Fibroblast of upper back skin (primary cell): Measurements from ENCODE around the gene ACAD11.
A peak's percentile ranks its signal among the peaks of the same experiment; 100 is the strongest.

Experiments
- DNase-seq: peaks from one replicate; pipeline ENCODE4 v3.0.0-alpha.2; 2013

Gene ACAD11, protein sequence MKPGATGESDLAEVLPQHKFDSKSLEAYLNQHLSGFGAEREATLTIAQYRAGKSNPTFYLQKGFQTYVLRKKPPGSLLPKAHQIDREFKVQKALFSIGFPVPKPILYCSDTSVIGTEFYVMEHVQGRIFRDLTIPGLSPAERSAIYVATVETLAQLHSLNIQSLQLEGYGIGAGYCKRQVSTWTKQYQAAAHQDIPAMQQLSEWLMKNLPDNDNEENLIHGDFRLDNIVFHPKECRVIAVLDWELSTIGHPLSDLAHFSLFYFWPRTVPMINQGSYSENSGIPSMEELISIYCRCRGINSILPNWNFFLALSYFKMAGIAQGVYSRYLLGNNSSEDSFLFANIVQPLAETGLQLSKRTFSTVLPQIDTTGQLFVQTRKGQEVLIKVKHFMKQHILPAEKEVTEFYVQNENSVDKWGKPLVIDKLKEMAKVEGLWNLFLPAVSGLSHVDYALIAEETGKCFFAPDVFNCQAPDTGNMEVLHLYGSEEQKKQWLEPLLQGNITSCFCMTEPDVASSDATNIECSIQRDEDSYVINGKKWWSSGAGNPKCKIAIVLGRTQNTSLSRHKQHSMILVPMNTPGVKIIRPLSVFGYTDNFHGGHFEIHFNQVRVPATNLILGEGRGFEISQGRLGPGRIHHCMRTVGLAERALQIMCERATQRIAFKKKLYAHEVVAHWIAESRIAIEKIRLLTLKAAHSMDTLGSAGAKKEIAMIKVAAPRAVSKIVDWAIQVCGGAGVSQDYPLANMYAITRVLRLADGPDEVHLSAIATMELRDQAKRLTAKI

DNA sequence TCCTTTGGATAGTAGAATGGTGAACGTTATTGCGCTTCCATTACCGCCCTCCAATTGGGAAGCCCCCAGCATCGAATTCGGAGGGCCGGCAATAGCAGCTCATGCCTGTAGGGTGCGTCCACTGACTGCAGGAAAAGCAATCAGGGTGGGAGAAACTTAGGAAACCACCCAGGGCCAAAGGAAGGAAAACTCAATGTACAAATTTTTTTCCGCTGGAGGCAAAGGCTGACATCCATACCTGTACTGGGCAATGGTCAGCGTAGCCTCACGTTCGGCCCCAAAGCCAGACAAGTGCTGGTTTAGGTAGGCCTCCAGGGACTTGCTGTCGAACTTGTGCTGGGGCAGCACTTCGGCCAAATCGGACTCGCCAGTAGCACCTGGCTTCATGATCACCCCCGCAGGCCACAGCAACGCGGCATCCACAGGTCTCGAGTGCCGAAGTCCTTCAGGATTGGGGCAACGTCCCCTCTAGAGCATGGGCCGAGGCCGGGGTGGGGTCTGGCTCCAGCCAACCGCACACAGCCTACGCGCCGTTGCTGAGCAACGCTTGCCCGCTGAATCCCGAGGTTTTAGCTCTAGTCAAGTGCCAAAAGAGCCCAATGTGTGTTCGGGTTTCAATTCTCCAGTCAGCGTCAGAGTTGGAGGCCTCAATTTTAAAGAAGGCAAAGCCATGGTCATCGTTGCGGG is at the start of gene ACAD11:
Gene ACAD11, minus strand, starts transcription at position 445 of the 687 bp plus-strand sequence. Its CDS starts 58 bp downstream, at position 387.
- peak; percentile 64 for DNase-seq

DNA sequence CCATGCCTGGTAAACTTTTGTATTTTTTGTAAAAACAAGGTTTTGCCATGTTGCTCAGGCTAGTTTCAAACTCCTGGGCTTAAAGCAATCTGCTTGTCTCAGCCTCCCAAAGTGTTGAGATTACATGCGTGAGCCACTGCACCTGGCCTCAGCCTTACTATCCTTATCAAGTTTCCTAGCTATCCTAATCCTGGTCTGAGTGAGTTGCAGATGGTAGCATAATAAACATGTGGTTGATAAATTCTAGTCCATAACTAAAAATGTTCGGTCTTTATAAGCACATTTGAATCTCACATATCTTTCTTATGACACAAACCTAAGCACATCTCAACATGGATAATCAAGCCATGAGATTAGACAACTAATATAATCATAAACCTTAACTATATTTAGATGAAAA is 44.1 kb upstream of the ACAD11 start:
- no peak for DNase-seq

- DNase-seq = no peak
Observed at GRCh38 chr3:132695422-132695821, 35.8 kb upstream of the ACAD11 start.

GRCh38 chr3:132694991-132695390 is 35.4 kb upstream of the ACAD11 start:
- DNase-seq = no peak

DNA sequence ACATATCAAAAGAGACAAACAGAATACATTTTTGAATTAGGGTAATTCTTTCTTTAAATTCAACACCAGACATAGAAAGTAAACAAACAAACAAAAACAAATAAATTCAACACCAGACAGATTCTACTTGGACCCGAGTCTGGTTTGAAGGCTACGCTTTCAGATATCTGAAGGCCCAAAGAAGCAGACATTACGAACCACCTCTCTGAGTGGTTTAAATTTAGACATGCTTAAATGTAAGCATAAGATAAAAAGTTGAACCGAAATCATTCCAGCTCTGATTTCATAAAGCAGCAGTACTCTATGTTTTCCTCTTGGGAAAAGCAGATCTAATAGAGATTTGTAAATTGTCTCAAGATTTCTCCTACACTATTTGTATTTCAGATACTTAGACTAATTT is 30.4 kb upstream of the ACAD11 start:
- no peak for DNase-seq

DNA sequence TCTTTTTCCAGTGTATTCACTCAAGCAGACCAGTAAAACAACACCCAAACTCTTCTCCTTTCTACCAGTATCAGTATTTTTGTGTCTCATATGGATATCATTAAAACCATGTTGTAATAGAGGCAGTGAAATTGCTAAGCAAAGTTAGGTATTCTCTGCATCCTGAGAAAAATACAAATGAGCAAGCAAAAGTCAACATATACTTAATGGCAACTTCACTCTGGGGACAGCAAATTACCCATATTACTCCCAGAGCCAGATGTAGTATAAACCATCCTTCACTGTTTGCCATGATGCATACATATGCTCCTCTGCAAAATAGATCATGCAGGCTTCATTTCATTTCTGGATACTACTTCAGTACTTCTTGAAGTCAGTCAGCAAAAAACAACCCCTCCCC is 22.6 kb upstream of the ACAD11 start:
- no peak for DNase-seq

GRCh38 chr3:132681421-132681820 is 21.8 kb upstream of the ACAD11 start:
- DNase-seq = no peak

- no peak for DNase-seq
Observed at GRCh38 chr3:132679911-132680310, 20.3 kb upstream of the ACAD11 start.

DNA sequence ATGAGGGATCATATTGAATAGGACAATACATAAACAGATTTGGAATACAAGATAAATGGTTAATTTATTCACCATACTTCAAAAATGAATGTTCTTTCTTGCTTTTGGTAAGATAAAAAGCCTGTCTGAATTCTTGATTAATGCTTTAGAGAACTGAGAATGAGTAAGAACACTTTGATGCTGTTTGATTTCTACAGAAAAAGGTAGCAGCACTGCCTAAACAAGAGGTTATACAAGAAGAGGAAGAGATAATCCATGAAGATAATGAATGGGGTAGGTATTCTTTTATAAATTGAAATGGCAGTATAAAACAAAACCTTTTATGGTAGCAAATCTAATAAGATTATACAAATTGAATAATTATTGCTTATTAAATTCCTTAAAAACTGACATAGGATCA is 15.8 kb upstream of the ACAD11 start:
- no peak for DNase-seq

- DNase-seq = no peak
Observed at GRCh38 chr3:132669256-132669777, 9.7 kb upstream of the ACAD11 start.

DNA sequence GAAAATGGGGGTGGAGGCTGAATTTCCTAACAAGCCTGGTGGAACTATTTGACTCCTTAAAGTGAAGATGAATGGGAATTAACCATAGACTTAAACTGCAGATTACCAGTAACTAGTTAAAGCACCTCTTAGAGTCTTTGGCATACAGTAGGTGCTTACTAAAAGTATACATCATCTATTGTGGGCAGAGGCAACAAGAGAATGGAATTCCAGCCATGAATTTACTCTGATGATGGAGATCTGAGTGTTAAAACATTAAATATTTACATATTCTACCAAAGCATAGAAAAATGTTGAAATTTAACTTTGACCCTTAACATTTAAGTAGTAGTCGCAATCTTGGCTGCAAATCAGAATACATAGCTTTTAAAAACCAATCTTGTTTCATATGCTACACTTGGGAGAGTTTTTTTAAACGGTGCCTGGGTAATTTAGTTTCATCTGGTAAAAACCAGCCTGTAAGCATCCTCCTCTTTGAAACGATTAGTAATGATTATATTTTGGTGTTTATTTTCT is 5.7 kb upstream of the ACAD11 start:
- DNase-seq = no peak

- DNase-seq = no peak
Observed at GRCh38 chr3:132662212-132662611, 2.6 kb upstream of the ACAD11 start.

- DNase-seq = no peak
Observed at GRCh38 chr3:132661101-132661500, 1.5 kb upstream of the ACAD11 start.

GRCh38 chr3:132660811-132661070 is 1.1 kb upstream of the ACAD11 start:
- no peak for DNase-seq

DNA sequence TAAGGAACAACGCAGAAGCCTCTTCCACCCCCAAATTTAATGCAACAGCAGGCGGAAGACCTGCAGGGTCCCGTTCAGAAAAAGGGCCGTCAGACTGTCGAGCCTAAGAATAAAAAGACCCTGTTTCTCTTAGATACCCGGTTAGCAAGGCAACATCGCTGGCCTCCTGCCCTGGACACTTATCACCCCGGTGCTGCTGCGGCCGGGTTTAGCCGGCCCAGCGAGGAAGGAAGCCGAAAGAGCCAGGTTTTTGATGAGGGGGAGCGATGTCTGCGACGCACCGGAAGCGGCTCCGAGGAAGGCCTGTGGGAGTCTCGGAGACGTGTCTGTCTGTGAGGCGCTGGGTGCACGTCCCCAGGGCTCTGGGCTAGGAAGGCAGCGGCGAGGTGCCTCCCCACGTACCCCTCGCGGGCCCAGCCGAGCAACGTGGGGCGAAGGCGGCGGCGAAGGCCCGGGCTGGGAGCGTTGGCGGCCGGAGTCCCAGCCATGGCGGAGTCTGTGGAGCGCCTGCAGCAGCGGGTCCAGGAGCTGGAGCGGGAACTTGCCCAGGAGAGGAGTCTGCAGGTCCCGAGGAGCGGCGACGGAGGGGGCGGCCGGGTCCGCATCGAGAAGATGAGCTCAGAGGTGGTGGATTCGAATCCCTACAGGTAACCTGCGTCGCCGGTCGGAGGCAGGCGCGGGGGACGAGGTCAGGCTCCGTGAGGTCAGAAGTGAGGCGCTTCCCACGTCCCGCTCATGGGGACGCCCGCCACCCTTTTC is 622 bp upstream of the ACAD11 start, which contains the start of gene UBA5:
Gene UBA5, plus strand, starts transcription at position 278 of the 759 bp plus-strand sequence. Its CDS starts 209 bp downstream, at position 487.
- peak; percentile 60 for DNase-seq

DNA sequence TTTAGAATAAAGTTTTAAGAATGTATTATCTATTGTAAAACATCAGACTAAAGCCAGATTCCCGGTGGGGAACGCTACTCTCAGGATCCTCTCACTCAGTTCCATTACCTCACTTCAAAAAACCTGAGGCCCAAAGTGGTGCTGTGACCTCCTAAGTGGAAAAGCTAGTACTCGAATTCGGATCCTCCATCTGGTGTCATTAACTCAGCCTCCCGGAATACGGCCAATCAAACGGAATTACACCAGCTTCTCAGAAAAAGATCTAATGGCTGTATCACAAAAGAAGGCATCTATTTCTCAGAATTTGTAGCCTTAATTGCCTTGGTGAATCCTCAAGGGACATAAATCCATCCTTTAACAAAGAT is 627 bp downstream of the ACAD11 start:
- no peak for DNase-seq

DNA sequence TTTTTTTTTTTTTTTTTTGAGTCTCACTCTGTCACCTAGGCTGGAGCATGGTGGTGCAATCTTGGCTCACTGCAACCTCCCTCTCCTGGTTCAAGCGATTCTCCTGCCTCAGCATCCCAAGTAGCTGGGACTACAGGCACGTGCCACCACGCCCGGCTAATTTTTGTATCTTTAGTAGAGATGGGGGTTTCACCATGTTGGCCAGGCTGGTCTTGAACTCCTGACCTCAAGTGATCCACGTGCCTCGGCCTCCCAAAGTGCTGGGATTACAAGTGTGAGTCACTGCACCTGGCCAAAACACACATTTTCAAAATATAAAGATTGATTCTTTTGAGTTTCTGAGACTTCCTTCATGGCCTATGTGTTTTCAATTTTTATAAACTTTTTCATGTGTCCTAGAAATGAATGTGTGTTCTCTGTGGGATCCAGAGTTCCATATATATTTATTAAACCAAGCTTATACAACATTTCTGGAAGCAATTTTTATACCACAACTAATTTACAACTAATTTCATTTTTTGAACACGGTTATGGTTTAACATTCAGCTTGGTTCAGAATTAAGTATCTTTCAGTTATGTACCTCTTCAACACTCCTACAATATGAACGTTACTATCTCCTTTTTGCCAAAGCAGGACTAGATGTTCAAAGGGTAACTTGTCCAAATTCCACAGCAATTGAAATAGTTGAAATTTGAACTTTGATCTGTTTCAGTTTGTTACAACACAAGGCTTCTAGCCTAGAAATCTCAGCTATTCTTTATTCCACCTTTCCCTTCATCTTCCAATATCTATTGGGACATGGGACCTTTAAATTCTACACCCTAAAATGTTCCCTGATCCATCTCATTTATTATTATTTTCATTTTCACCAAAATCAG is 1.5 kb downstream of the ACAD11 start:
- DNase-seq = no peak

GRCh38 chr3:132655471-132655870 is 4.1 kb downstream of the ACAD11 start:
- DNase-seq = no peak

DNA sequence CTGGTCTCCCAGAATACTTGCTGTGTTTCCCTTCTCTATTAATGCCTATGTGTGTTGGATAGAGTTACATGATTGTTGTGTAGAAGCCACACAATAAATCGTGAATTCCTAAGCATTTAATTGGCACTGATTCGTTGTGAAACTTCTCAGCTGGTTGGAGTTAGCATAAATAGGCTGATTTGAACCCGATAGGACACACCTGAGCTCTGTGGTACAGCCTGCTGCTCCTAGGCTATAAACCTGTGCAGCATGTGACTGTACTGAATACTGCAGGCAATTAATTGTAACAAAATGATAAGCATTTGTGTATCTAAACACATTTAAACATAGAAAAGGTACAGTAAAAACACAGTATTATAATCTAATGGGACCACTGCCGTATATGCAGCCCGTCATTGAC is 4.9 kb downstream of the ACAD11 start:
- no peak for DNase-seq

DNA sequence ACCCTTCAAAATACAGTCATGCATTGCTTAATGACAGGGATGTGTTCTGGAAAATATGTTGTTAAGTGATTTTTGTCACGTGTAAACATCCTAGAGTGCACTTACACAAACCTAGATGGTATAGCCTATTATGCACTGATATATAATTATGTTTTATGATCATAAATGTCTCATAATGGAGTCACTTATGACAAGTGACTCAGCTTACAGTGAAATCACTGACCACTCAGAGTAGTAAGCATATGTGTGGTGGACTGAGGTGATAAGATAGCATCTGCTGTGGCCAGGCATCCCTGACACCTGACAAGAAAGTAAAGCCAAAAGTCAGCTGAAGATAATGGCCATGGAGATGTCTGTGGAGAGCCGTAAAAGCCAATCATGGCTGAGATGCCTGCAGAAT is 5.4 kb downstream of the ACAD11 start:
- no peak for DNase-seq

DNA sequence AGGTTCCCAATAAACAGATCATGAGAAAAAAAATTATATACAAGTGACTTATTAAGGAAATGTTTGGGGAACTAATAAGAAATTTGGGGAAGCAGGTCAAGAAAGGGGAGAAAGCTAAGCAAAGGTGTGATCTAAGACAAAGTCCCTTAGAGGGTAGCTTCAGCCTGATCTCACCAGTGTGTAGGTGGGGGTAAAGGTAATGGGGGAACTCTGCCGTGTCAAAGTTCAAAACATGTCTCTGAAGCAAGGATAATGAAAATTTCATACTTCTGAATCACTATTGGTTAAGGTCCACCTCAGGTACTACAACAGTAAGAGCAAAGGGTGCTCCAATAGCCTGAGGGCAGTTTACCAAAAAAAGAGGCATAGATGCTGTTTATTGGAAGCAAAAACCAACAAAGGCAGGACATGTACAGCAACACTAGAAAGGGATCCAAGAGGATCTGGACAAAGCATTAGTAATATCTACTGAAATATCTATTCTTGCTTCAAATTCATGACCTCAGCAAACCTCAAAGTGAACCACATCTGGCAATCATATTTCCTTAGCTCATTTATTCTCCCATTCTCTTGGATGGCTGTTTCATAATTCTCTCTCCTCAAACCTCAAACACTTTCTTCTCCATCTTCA is 6.9 kb downstream of the ACAD11 start:
- peak; percentile 55 for DNase-seq
